H1 (cell line): ENCODE data around the gene COL12A1. TPM values are rescaled to one million over a fixed set of nuclear protein-coding genes. Genes with fewer than 3 reads are reported as not detected.

Experiments
- CTCF ChIA-PET: fragments of 300-600 bp; sonication (Branson Sonifier 250); formaldehyde crosslinking; loops from one replicate; lab custom pipeline; 2021; ENCODE audit not compliant: partially characterized antibody; lab: Charles Lee
- POLR2A ChIA-PET: fragments of 300-600 bp; sonication (Branson Sonifier 250); formaldehyde crosslinking; loops from one replicate; lab custom pipeline; 2021; ENCODE audit warnings: inconsistent platforms; ENCODE audit not compliant: partially characterized antibody; lab: Charles Lee
- DNase-seq, 2 experiments: peaks; one replicate each; pipeline versions ENCODE4 v3.0.0 to v3.0.0-alpha.2; 2010 to 2022; ENCODE audit warnings: low spot score in 2 of 2, low read depth in 1 of 2, mixed read lengths in 1 of 2
- FAIRE-seq: peaks from 2 replicates; lab custom pipeline; 2011; peaks lifted over from hg19 to GRCh38; lab: Jason Lieb, UNC
- H2AFZ ChIP-seq: 2 replicates; pipeline ENCODE4 v1.8.1; 2012; ENCODE audit warnings: low read length, inconsistent platforms
- H2AK5ac ChIP-seq: 2 replicates; pipeline ENCODE4 v1.6.1; 2013; ENCODE audit warnings: low read depth, low read length
- H2BK120ac ChIP-seq: replicated peaks from 2 replicates; pipeline ENCODE3; 2013; ENCODE audit warnings: low read depth, low read length, inconsistent platforms
- H2BK12ac ChIP-seq: 2 replicates; pipeline ENCODE4 v1.6.1; 2013; ENCODE audit warnings: low read depth, low read length
- H2BK15ac ChIP-seq: 2 replicates; pipeline ENCODE4 v1.6.1; 2013; ENCODE audit warnings: low read length
- H2BK20ac ChIP-seq: 2 replicates; pipeline ENCODE4 v1.6.1; 2013; ENCODE audit warnings: low read length
- H2BK5ac ChIP-seq: 2 replicates; pipeline ENCODE4 v1.6.1; 2013; ENCODE audit warnings: low read depth, low read length
- H3K14ac ChIP-seq: 2 replicates; pipeline ENCODE4 v1.6.1; 2013; ENCODE audit warnings: inconsistent platforms; ENCODE audit not compliant: insufficient read length
- H3K18ac ChIP-seq: 2 replicates; pipeline ENCODE4 v1.6.1; 2013; ENCODE audit warnings: low read length; ENCODE audit errors: extremely low read depth
- H3K23ac ChIP-seq: 2 replicates; pipeline ENCODE4 v1.6.1; 2013; ENCODE audit warnings: inconsistent platforms; ENCODE audit not compliant: insufficient read length
- H3K23me2 ChIP-seq: 2 replicates; pipeline ENCODE4 v1.6.1; 2013; ENCODE audit warnings: low read depth, low read length
- H3K27ac ChIP-seq: 2 replicates; pipeline ENCODE4 v1.6.1; 2011; ENCODE audit warnings: low read depth, low read length, inconsistent platforms
- H3K27me3 ChIP-seq, 4 experiments: replicated peaks in 1 of 4; 1 replicate in 1 of 4; 2 replicates in 3 of 4; pipeline versions ENCODE4 v1.6.1 to v1.8.1; 2011 to 2013; ENCODE audit warnings: low read length in 3 of 4, mild to moderate bottlenecking in 3 of 4, inconsistent platforms in 2 of 4, mixed read lengths in 2 of 4, moderate library complexity in 1 of 4; ENCODE audit not compliant: control insufficient read depth in 3 of 4, insufficient read depth in 3 of 4; ENCODE audit errors: extremely low read depth in 1 of 4
- H3K36me3 ChIP-seq, 4 experiments: 2 replicates each; pipeline versions ENCODE4 v1.6.1 to v1.8.1; 2011 to 2013; ENCODE audit warnings: mild to moderate bottlenecking in 4 of 4, low read length in 3 of 4, moderate library complexity in 2 of 4, control low read depth in 1 of 4, inconsistent platforms in 1 of 4; ENCODE audit not compliant: insufficient read depth in 4 of 4, control insufficient read depth in 2 of 4
- H3K4ac ChIP-seq: replicated peaks from 2 replicates; pipeline ENCODE3; 2013; ENCODE audit warnings: low read length, low read depth, mixed read lengths, inconsistent platforms; ENCODE audit not compliant: insufficient read length
- H3K4me1 ChIP-seq, 4 experiments: replicated peaks in 1 of 4; 1 replicate in 1 of 4; 2 replicates in 3 of 4; pipeline versions ENCODE4 v1.6.1 to v1.8.1; 2011 to 2013; ENCODE audit warnings: low read length in 3 of 4, inconsistent platforms in 2 of 4, mixed read lengths in 1 of 4; ENCODE audit not compliant: insufficient read depth in 4 of 4, control insufficient read depth in 3 of 4
- H3K4me2 ChIP-seq, 2 experiments: 2 replicates each; pipeline versions ENCODE4 v1.6.1 to v1.8.1; 2011 to 2013; ENCODE audit warnings: low read depth in 2 of 2, low read length in 2 of 2, control low read depth in 1 of 2, inconsistent platforms in 1 of 2, mild to moderate bottlenecking in 1 of 2; ENCODE audit not compliant: insufficient read depth in 1 of 2
- H3K4me3 ChIP-seq, 4 experiments: fragments of 200-600, 300-600 bp in 1 of 4; sonication (generic), shearing (Covaris generic), sonication (Bioruptor Twin) in 1 of 4; 2 replicates each; pipeline versions ENCODE4 v1.5.1 to v1.8.1; 2011 to 2016; ENCODE audit warnings: low read length in 4 of 4, low read depth in 3 of 4, control low read depth in 2 of 4, inconsistent platforms in 2 of 4, mild to moderate bottlenecking in 2 of 4, mixed read lengths in 1 of 4, moderate library complexity in 1 of 4; ENCODE audit not compliant: insufficient read depth in 2 of 4; ENCODE audit errors: extremely low read depth in 1 of 4
- H3K56ac ChIP-seq: replicated peaks from 2 replicates; pipeline ENCODE3; 2013; ENCODE audit warnings: low read depth, mild to moderate bottlenecking, mixed read lengths, low read length, inconsistent platforms; ENCODE audit not compliant: insufficient read length
- H3K79me1 ChIP-seq: 2 replicates; pipeline ENCODE4 v1.6.1; 2013; ENCODE audit warnings: low read depth, low read length, control low read depth
- H3K79me2 ChIP-seq, 2 experiments: 2 replicates each; pipeline versions ENCODE4 v1.6.1 to v1.8.1; 2012 to 2013; ENCODE audit warnings: low read length in 2 of 2, mild to moderate bottlenecking in 2 of 2, inconsistent platforms in 1 of 2; ENCODE audit not compliant: insufficient read depth in 2 of 2, control insufficient read depth in 1 of 2
- H3K9ac ChIP-seq, 4 experiments: replicated peaks in 1 of 4; 1 replicate in 1 of 4; 2 replicates in 3 of 4; pipeline versions ENCODE4 v1.6.1 to v1.8.1; 2011 to 2013; ENCODE audit warnings: low read depth in 3 of 4, low read length in 3 of 4, control low read depth in 2 of 4, mild to moderate bottlenecking in 2 of 4, moderate library complexity in 2 of 4, inconsistent platforms in 1 of 4; ENCODE audit errors: extremely low read depth in 1 of 4
- H3K9me3 ChIP-seq, 2 experiments: 2 replicates each; pipeline versions ENCODE4 v1.6.1 to v1.8.1; 2012 to 2013; ENCODE audit warnings: mild to moderate bottlenecking in 2 of 2, moderate library complexity in 2 of 2, control low read depth in 1 of 2, inconsistent platforms in 1 of 2, low read depth in 1 of 2, low read length in 1 of 2, mixed read lengths in 1 of 2; ENCODE audit not compliant: insufficient read depth in 2 of 2
- H4K20me1 ChIP-seq, 2 experiments: replicated peaks in 1 of 2; 2 replicates each; pipeline versions ENCODE3 to v1.8.1; 2011 to 2013; ENCODE audit warnings: inconsistent platforms in 2 of 2, low read length in 2 of 2, mild to moderate bottlenecking in 1 of 2; ENCODE audit not compliant: insufficient read depth in 2 of 2, control insufficient read depth in 1 of 2
- H4K5ac ChIP-seq: 2 replicates; pipeline ENCODE4 v1.6.1; 2013; ENCODE audit warnings: low read length, low read depth, mixed read lengths, inconsistent platforms; ENCODE audit not compliant: insufficient read length
- H4K8ac ChIP-seq: 2 replicates; pipeline ENCODE4 v1.8.0; 2013; ENCODE audit warnings: mild to moderate bottlenecking, moderate library complexity, low read length, inconsistent platforms; ENCODE audit not compliant: insufficient read depth; ENCODE audit errors: extremely low read depth
- H4K91ac ChIP-seq: replicated peaks from 2 replicates; pipeline ENCODE3; 2013; ENCODE audit warnings: low read length, mixed read lengths, inconsistent platforms; ENCODE audit not compliant: insufficient read length
- BCL11A ChIP-seq, 2 experiments: IDR thresholded peaks; one replicate each; pipeline ENCODE4 v1.6.1; 2011; ENCODE audit warnings: low read depth in 2 of 2, low read length in 2 of 2, mild to moderate bottlenecking in 2 of 2
- CBX5 ChIP-seq: fragments of 300-800, 300-1000 bp; sonication (generic); IDR thresholded peaks from 2 replicates; pipeline ENCODE4 v1.7.1; 2016; ENCODE audit warnings: antibody characterized with exemption, low read length, low read depth
- CTBP2 ChIP-seq: IDR thresholded peaks from 2 replicates; pipeline ENCODE4 v1.7.0; 2011; ENCODE audit warnings: borderline replicate concordance, mild to moderate bottlenecking, moderate library complexity, mixed read lengths, low read length; ENCODE audit not compliant: insufficient read depth, insufficient read length
- EZH2 ChIP-seq: fragments of 200-600 bp; sonication (generic); IDR thresholded peaks from 2 replicates; pipeline ENCODE4 v1.7.1; 2012; ENCODE audit warnings: low read depth, mild to moderate bottlenecking, moderate library complexity, low read length, inconsistent platforms; ENCODE audit not compliant: severe bottlenecking
- RAD21 ChIP-seq, 2 experiments: IDR thresholded peaks in 1 of 2; conservative IDR thresholded peaks in 1 of 2; 2 replicates each; pipeline ENCODE4 v1.6.1; 2011; ENCODE audit warnings: low read depth in 2 of 2, low read length in 2 of 2, improper control_type of control experiment in 1 of 2, inconsistent platforms in 1 of 2, mild to moderate bottlenecking in 1 of 2, moderate library complexity in 1 of 2
- RNF2 ChIP-seq: fragments of 200-900, 300-1000 bp; sonication (generic); IDR thresholded peaks from 2 replicates; pipeline ENCODE4 v1.7.1; 2016; ENCODE audit warnings: borderline replicate concordance, low read depth, mild to moderate bottlenecking, antibody characterized with exemption, low read length; ENCODE audit not compliant: poor library complexity, severe bottlenecking; ENCODE audit errors: missing control alignments
- SP2 ChIP-seq: IDR thresholded peaks from 2 replicates; pipeline ENCODE4 v1.6.1; 2012; ENCODE audit warnings: mild to moderate bottlenecking, low read length, inconsistent platforms
- TAF7 ChIP-seq: optimal IDR thresholded peaks from 2 replicates; pipeline ENCODE3; 2011; ENCODE audit warnings: low read depth, mild to moderate bottlenecking, inconsistent platforms, low read length, moderate library complexity, borderline replicate concordance
- WGBS, 2 experiments: shearing (Covaris generic) in 1 of 2; methylation state at CpG; one replicate each; pipeline versions ENCODE4 v1.1.6 to v1.1.7; 2013 to 2015; ENCODE audit warnings: low lambda C conversion rate in 2 of 2, mixed read lengths in 2 of 2, inconsistent platforms in 1 of 2, low coverage in 1 of 2, missing lambda C conversion rate in 1 of 2; ENCODE audit not compliant: insufficient replicate concordance in 2 of 2, insufficient coverage in 1 of 2, insufficient read length in 1 of 2; ENCODE audit errors: extremely low coverage in 1 of 2, missing lambda C conversion rate in 1 of 2; 5-methylcytosine and 5-hydroxymethylcytosine counted together
- polyA plus RNA-seq, 7 experiments: library from polyadenylated mRNA; depleted of rRNA in 3 of 7; stranded (reverse) in 5 of 7; unstranded in 2 of 7; fragments of >200 nt in 5 of 7; fragments of 200-250 nt in 2 of 7; gene quantifications; 1 replicate in 5 of 7; 2 replicates in 1 of 7; 4 replicates in 1 of 7; pipeline versions ENCODE4 v1.2.1 to v1.2.3, GENCODE V29; 2011 to 2013; ENCODE audit warnings: missing spikeins in 2 of 7, mixed read lengths in 2 of 7
- total RNA-seq: library from RNA; stranded (reverse); fragmentation: NEBNext Ultra II Directional; extraction: Animal tissue kit (Norgen Biotek cat#: 25700); gene quantifications from 2 replicates; pipeline ENCODE4 v1.2.1, GENCODE V29; 2021
- TF ChIP-seq, protein P1 (sequence below): IDR thresholded peaks from 2 replicates; pipeline ENCODE4 v1.6.1; 2012; ENCODE audit warnings: inconsistent platforms

COL12A1 gene
- total and polyA plus RNA-seq, 2 of the 8 experiments (the other 6 are each of a cell fraction or from before 2014, with no cell fraction given) = 1.4 to 4.7 TPM

- H3K56ac ChIP-seq = no peak overlapping the region
- H3K27ac ChIP-seq = no peak overlapping the region
- ChIA-PET POLR2A (interaction anchor here (1.0 to 1.4 kb wide), 2 partner anchors 11 to 78 kb away, joined by 3 read pairs; partner anchors contain the start of gene TMEM30A), CTCF (interaction anchor here (0.6 to 11.0 kb wide), 11 partner anchors 14 to 1467 kb away, joined by 3 to 104 read pairs (median 8); no protein-coding TSS in a partner anchor)
- H3K23ac ChIP-seq = no peak overlapping the region
- no peak overlapping the region for H2BK15ac ChIP-seq
- peaks cover 0 to 2% of the 10 kb centered on the region in 2 experiments for H4K20me1 ChIP-seq
- H2BK12ac ChIP-seq = peak overlapping the region; percentile 89
- H4K8ac ChIP-seq = no peak overlapping the region
- H2BK5ac ChIP-seq = no peak overlapping the region
- H3K18ac ChIP-seq = no peak overlapping the region; the same call in 1 of the 2 replicates
- DNase-seq (peak in 1 of 2 experiments; percentile 66), FAIRE-seq (no peak)
- peak overlapping the region; percentile 56 for H2BK120ac ChIP-seq
- peak overlapping the region; percentile 55 to 77 (median 66) for H3K4me3 ChIP-seq
- H3K4me1 ChIP-seq = peaks cover under 1 to 29% (median 10%) of the 10 kb centered on the region in 4 experiments; a peak in 6 of 7 replicates
- H2AFZ ChIP-seq = peak overlapping the region; percentile 95
- no peak overlapping the region for H2AK5ac ChIP-seq
- H3K27me3 ChIP-seq = peaks cover 40 to 71% (median 67%) of the 10 kb centered on the region in 4 experiments
- H4K5ac ChIP-seq = no peak overlapping the region
- H3K9ac ChIP-seq = no peak overlapping the region; a peak in 1 of 7 replicates
- H3K14ac ChIP-seq = no peak overlapping the region
- no peaks in the 10 kb centered on the region for H3K79me2 ChIP-seq
- H4K91ac ChIP-seq = peak overlapping the region; percentile 27
- peaks cover 44% of the 10 kb centered on the region for H3K23me2 ChIP-seq
- no peaks in the 10 kb centered on the region for H3K36me3 ChIP-seq
- H3K4me2 ChIP-seq = peak overlapping the region; percentile 97 to 99
- H3K4ac ChIP-seq = no peak overlapping the region
- H2BK20ac ChIP-seq = 0 out of 2 replicates have a peak overlapping the region, but pooled peaks have one; percentile 87
- H3K9me3 ChIP-seq = no peaks in the 10 kb centered on the region
- no peaks in the 10 kb centered on the region for H3K79me1 ChIP-seq
- 2% methylated on average over 34 of the region's 35 CpGs; no CpG with 5 or more reads in 1 of the 2 experiments for WGBS, 2 experiments
- no peak for TF ChIP-seq CBX5
- TF ChIP-seq, protein P1, sequence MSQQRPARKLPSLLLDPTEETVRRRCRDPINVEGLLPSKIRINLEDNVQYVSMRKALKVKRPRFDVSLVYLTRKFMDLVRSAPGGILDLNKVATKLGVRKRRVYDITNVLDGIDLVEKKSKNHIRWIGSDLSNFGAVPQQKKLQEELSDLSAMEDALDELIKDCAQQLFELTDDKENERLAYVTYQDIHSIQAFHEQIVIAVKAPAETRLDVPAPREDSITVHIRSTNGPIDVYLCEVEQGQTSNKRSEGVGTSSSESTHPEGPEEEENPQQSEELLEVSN = 0 out of 2 replicates have a peak, but pooled peaks have one; percentile 9
- no peak for TF ChIP-seq TAF7
- no peak for TF ChIP-seq BCL11A (IDR thresholded peaks at IDR 0.05; ENCODE audit: low read depth in 2 of 2, low read length in 2 of 2)
- no peak for TF ChIP-seq CTBP2
- no peak for TF ChIP-seq SP2
- no peak for TF ChIP-seq RAD21 (IDR thresholded peaks at IDR 0.05 in 1 of 2, conservative IDR thresholded peaks at IDR 0.05 in 1 of 2; ENCODE audit: low read depth in 2 of 2, low read length in 2 of 2)
- peak; percentile 38 for TF ChIP-seq RNF2
- TF ChIP-seq EZH2 = peak; percentile 95
Measured at GRCh38 chr6:75206576-75207342, 906 bp upstream of the COL12A1 start.
